A549 (cell line): ENCODE data around the gene PRKAR1B. TPM values are rescaled to one million over a fixed set of nuclear protein-coding genes. Genes with fewer than 3 reads are reported as not detected.

Experiments
- ATAC-seq, 2 experiments: fragments of 200-7000 bp in 1 of 2; fragments of >200 bp in 1 of 2; cut with Nextera tagmentation in 1 of 2; cut with Tn5 transposase in 1 of 2; 3 replicates each; pipeline versions ENCODE4 v1.8.0 to v1.9.1; 2018 to 2020; ENCODE audit warnings: mild to moderate bottlenecking in 1 of 2, moderate library complexity in 1 of 2
- CTCF ChIA-PET: fragments of 300-600 bp; sonication (Branson Sonifier 250); formaldehyde crosslinking; extraction: SDS; loops from one replicate; lab custom pipeline; 2021; ENCODE audit warnings: antibody characterized with exemption, inconsistent platforms; lab: Yijun Ruan, JAX
- POLR2A ChIA-PET: fragments of 350-600 bp; formaldehyde crosslinking; extraction: SDS; loops from one replicate; lab custom pipeline; 2021; ENCODE audit warnings: antibody characterized with exemption, inconsistent platforms; lab: Yijun Ruan, JAX
- DNase-seq, 2 experiments: peaks; one replicate each; pipeline versions ENCODE4 v3.0.0 to v3.0.0-alpha.2; 2011 to 2016; ENCODE audit warnings: low read depth in 1 of 2, low spot score in 1 of 2
- FAIRE-seq: peaks from 2 replicates; lab custom pipeline; 2011; peaks lifted over from hg19 to GRCh38; lab: Jason Lieb, UNC
- H3K27ac ChIP-seq, 2 experiments: fragments of >200 bp; sonication (Bioruptor Twin); formaldehyde crosslinking; 3 replicates each; pipeline ENCODE4 v1.5.1; 2016 to 2017
- H3K4me1 ChIP-seq: fragments of >200 bp; sonication (Bioruptor Twin); formaldehyde crosslinking; 3 replicates; pipeline ENCODE4 v1.6.1; 2016
- H3K4me2 ChIP-seq: fragments of >200 bp; sonication (Bioruptor Twin); formaldehyde crosslinking; 3 replicates; pipeline ENCODE4 v1.6.1; 2016
- H3K4me3 ChIP-seq: fragments of >200 bp; sonication (Bioruptor Twin); formaldehyde crosslinking; 3 replicates; pipeline ENCODE4 v1.5.1; 2016
- H3K9me3 ChIP-seq: fragments of >200 bp; sonication (Bioruptor Twin); formaldehyde crosslinking; 3 replicates; pipeline ENCODE4 v1.6.1; 2016
- BCL3 ChIP-seq: fragments of >200 bp; sonication (Bioruptor Twin); formaldehyde crosslinking; IDR thresholded peaks from 3 replicates; pipeline ENCODE4 v1.6.1; 2016
- BHLHE40 ChIP-seq: IDR thresholded peaks from 2 replicates; pipeline ENCODE4 v1.6.1; 2012; ENCODE audit warnings: low read depth, low read length, inconsistent platforms
- CEBPB ChIP-seq, 2 experiments: fragments of >200 bp in 1 of 2; sonication (Bioruptor Twin) in 1 of 2; formaldehyde crosslinking in 1 of 2; IDR thresholded peaks; 2 replicates each; pipeline ENCODE4 v1.6.1; 2012 to 2016
- E2F6 ChIP-seq: IDR thresholded peaks from 2 replicates; pipeline ENCODE4 v1.6.1; 2012; ENCODE audit warnings: low read depth, borderline replicate concordance
- EHF ChIP-seq: fragments of 250-450 bp; sonication (Bioruptor Pico); IDR thresholded peaks from 2 replicates; pipeline ENCODE4 v1.5.0; 2020; ENCODE audit warnings: mild to moderate bottlenecking
- EHMT2 ChIP-seq: fragments of 200-600 bp; sonication (generic); IDR thresholded peaks from 2 replicates; pipeline ENCODE4 v1.6.1; 2016; ENCODE audit warnings: antibody characterized with exemption, low read depth, mild to moderate bottlenecking, moderate library complexity
- EP300 ChIP-seq, 2 experiments: fragments of >200 bp; sonication (Bioruptor Twin); formaldehyde crosslinking; IDR thresholded peaks; 2 replicates in 1 of 2; 3 replicates in 1 of 2; pipeline ENCODE4 v1.6.1; 2016 to 2017
- ESRRA ChIP-seq: fragments of 150-350 bp; IDR thresholded peaks from 2 replicates; pipeline ENCODE4 v1.6.1; 2014; ENCODE audit warnings: mild to moderate bottlenecking, low read length, borderline replicate concordance
- FOSL2 ChIP-seq, 2 experiments: fragments of 450-650 bp in 1 of 2; fragments of >200 bp in 1 of 2; sonication (Bioruptor Twin) in 1 of 2; formaldehyde crosslinking; IDR thresholded peaks; 2 replicates each; pipeline versions ENCODE4 v1.5.0 to v1.6.1; 2016 to 2020; ENCODE audit warnings: mild to moderate bottlenecking in 1 of 2, moderate library complexity in 1 of 2
- GATA3 ChIP-seq: IDR thresholded peaks from 2 replicates; pipeline ENCODE4 v1.6.1; 2012; ENCODE audit warnings: borderline replicate concordance
- HDAC2 ChIP-seq: fragments of 200-600 bp; sonication (generic); IDR thresholded peaks from 2 replicates; pipeline ENCODE4 v1.6.1; 2016
- HEYL ChIP-seq: fragments of 250-450 bp; sonication (Bioruptor Pico); IDR thresholded peaks from 2 replicates; pipeline ENCODE4 v1.8.0; 2021; ENCODE audit warnings: mild to moderate bottlenecking, moderate library complexity
- HMGXB4 ChIP-seq: fragments of 250-450 bp; sonication (Bioruptor Pico); IDR thresholded peaks from 2 replicates; pipeline ENCODE4 v1.5.0; 2021; ENCODE audit warnings: mild to moderate bottlenecking, moderate library complexity, borderline replicate concordance
- HOXA7 ChIP-seq: fragments of 250-450 bp; sonication (Bioruptor Pico); IDR thresholded peaks from 2 replicates; pipeline ENCODE4 v1.5.0; 2020; ENCODE audit warnings: mild to moderate bottlenecking, moderate library complexity
- HOXB5 ChIP-seq: fragments of 250-450 bp; sonication (Bioruptor Pico); IDR thresholded peaks from 2 replicates; pipeline ENCODE4 v1.5.0; 2020; ENCODE audit warnings: mild to moderate bottlenecking, moderate library complexity
- KDM1A ChIP-seq: fragments of 200-600 bp; sonication (generic); IDR thresholded peaks from 2 replicates; pipeline ENCODE4 v1.6.1; 2016; ENCODE audit warnings: low read depth, mild to moderate bottlenecking
- MYC ChIP-seq: IDR thresholded peaks from 2 replicates; pipeline ENCODE4 v1.6.1; 2012; ENCODE audit warnings: mild to moderate bottlenecking, inconsistent platforms, low read length, improper control_type of control experiment, borderline replicate concordance
- NR3C1 ChIP-seq: fragments of >200 bp; sonication (Bioruptor Twin); formaldehyde crosslinking; IDR thresholded peaks from 3 replicates; pipeline ENCODE4 v1.6.1; 2017
- PBX3 ChIP-seq: IDR thresholded peaks from 2 replicates; pipeline ENCODE4 v1.6.1; 2012
- PHF8 ChIP-seq: fragments of 200-600 bp; sonication (generic); IDR thresholded peaks from 2 replicates; pipeline ENCODE4 v1.6.1; 2016; ENCODE audit warnings: low read depth, mild to moderate bottlenecking, antibody characterized with exemption, moderate library complexity, borderline replicate concordance
- POLR2A ChIP-seq: IDR thresholded peaks from 2 replicates; pipeline ENCODE4 v1.6.1; 2012; ENCODE audit warnings: mild to moderate bottlenecking, low read length
- POLR2AphosphoS2 ChIP-seq: conservative IDR thresholded peaks from 2 replicates; pipeline ENCODE4 v1.6.1; 2012; ENCODE audit warnings: low read length, improper control_type of control experiment, inconsistent platforms
- RCOR1 ChIP-seq: fragments of 150-350 bp; IDR thresholded peaks from 2 replicates; pipeline ENCODE4 v1.6.1; 2014; ENCODE audit warnings: antibody characterized with exemption, low read length, low read depth
- RFX5 ChIP-seq: fragments of 450-650 bp; IDR thresholded peaks from 2 replicates; pipeline ENCODE4 v1.7.1; 2014; ENCODE audit warnings: antibody characterized with exemption, mild to moderate bottlenecking, moderate library complexity
- RNF2 ChIP-seq: fragments of 200-600 bp; sonication (generic); IDR thresholded peaks from 2 replicates; pipeline ENCODE4 v1.6.1; 2016; ENCODE audit warnings: low read depth, mild to moderate bottlenecking, antibody characterized with exemption, moderate library complexity, borderline replicate concordance
- SREBF2 ChIP-seq: fragments of 450-650 bp; IDR thresholded peaks from 2 replicates; pipeline ENCODE4 v1.6.1; 2014; ENCODE audit warnings: mild to moderate bottlenecking, moderate library complexity
- USF2 ChIP-seq: fragments of 450-650 bp; IDR thresholded peaks from 2 replicates; pipeline ENCODE4 v1.6.1; 2014; ENCODE audit warnings: antibody characterized with exemption
- ZC3H11A ChIP-seq: fragments of 450-650 bp; IDR thresholded peaks from 2 replicates; pipeline ENCODE4 v1.6.1; 2014; ENCODE audit warnings: antibody characterized with exemption, mild to moderate bottlenecking
- ZNF302 ChIP-seq: fragments of 250-450 bp; sonication (Bioruptor Pico); IDR thresholded peaks from 2 replicates; pipeline ENCODE4 v1.9.0; 2021; ENCODE audit warnings: inconsistent platforms, mild to moderate bottlenecking, moderate library complexity
- ZSCAN20 ChIP-seq: fragments of 250-450 bp; sonication (Bioruptor Pico); IDR thresholded peaks from 2 replicates; pipeline ENCODE4 v1.8.0; 2022; ENCODE audit warnings: mild to moderate bottlenecking, moderate library complexity
- WGBS: methylation state at CpG from one replicate; pipeline ENCODE4 v1.1.6; 2017; ENCODE audit errors: missing lambda C conversion rate; 5-methylcytosine and 5-hydroxymethylcytosine counted together
- polyA plus RNA-seq, 4 experiments: library from polyadenylated mRNA; depleted of rRNA in 3 of 4; stranded (reverse); fragments of >200 nt; fragmentation: RNase III in 1 of 4; extraction: RNeasy Plus Mini Kit Qiagen cat#74134 plus additional on column Dnase treatment in 1 of 4; gene quantifications; 2 replicates in 3 of 4; 3 replicates in 1 of 4; pipeline ENCODE4 v1.2.3, GENCODE V29; 2011 to 2017

The PRKAR1B gene
- polyA plus RNA-seq, 2 of the 4 experiments (the other 2 are of a cell fraction) = 10.1 to 33.7 TPM

GRCh38 chr7:707296-708000 lies 19.6 kb downstream of the PRKAR1B start:
- 95% methylated on average over 16 of the region's 17 CpGs for WGBS
- no peak overlapping the region for H3K4me3 ChIP-seq
- no peak for DNase-seq
- H3K4me1 ChIP-seq = no peaks in the 10 kb centered on the region
- no peak overlapping the region for H3K27ac ChIP-seq
- ATAC-seq = no peak
- peaks cover 10% of the 10 kb centered on the region for H3K9me3 ChIP-seq
- ChIA-PET CTCF (interaction anchor here (0.7 kb wide), 1 partner anchor 386 kb away, joined by 5 read pairs; no protein-coding TSS in a partner anchor), POLR2A (no interaction called here)
- no peak for FAIRE-seq
- no peak for TF ChIP-seq ZC3H11A
- TF ChIP-seq E2F6 = no peak
- no peak for TF ChIP-seq HEYL (CRISPR knock-in tag)
- no peak for TF ChIP-seq SREBF2
- TF ChIP-seq USF2 = no peak
- no peak for TF ChIP-seq RCOR1
- no peak for TF ChIP-seq ZSCAN20
- no peak for TF ChIP-seq ZNF302
- TF ChIP-seq POLR2A = no peak
- TF ChIP-seq PBX3 = no peak
- no peak for TF ChIP-seq HOXA7 (CRISPR knock-in tag)
- TF ChIP-seq PHF8 = no peak
- TF ChIP-seq EHMT2 = no peak
- TF ChIP-seq RFX5 = no peak
- no peak for TF ChIP-seq BHLHE40
- TF ChIP-seq EHF (CRISPR knock-in tag) = no peak
- no peak for TF ChIP-seq POLR2AphosphoS2
- no peak for TF ChIP-seq HDAC2
- TF ChIP-seq CEBPB (IDR thresholded peaks at IDR 0.05) = no peak
- TF ChIP-seq RNF2 = no peak
- no peak overlapping the region for H3K4me2 ChIP-seq

GRCh38 chr7:706721-707120 lies 20.4 kb downstream of the PRKAR1B start:
- FAIRE-seq = no peak
- POLR2A ChIA-PET = no interaction called here
- peaks cover 14% of the 10 kb centered on the region for H3K9me3 ChIP-seq
- CTCF ChIA-PET = interaction anchor here (0.7 kb wide), 1 partner anchor 385 kb away, joined by 5 read pairs; no protein-coding TSS in a partner anchor
- H3K27ac ChIP-seq = no peak overlapping the region
- no peak for ATAC-seq
- DNase-seq = no peak
- 86% methylated on average over 7 of the region's 7 CpGs for WGBS
- H3K4me2 ChIP-seq = no peak overlapping the region
- H3K4me3 ChIP-seq = no peak overlapping the region
- no peak for TF ChIP-seq PBX3
- no peak for TF ChIP-seq ZSCAN20
- no peak for TF ChIP-seq EHF (CRISPR knock-in tag)
- TF ChIP-seq FOSL2 (IDR thresholded peaks at IDR 0.05) = no peak
- TF ChIP-seq FOSL2 (CRISPR knock-in tag; IDR thresholded peaks at IDR 0.05) = no peak
- no peak for TF ChIP-seq GATA3
- TF ChIP-seq HEYL (CRISPR knock-in tag) = no peak
- no peak for TF ChIP-seq MYC
- no peak for TF ChIP-seq NR3C1
- TF ChIP-seq HOXB5 (CRISPR knock-in tag) = no peak
- TF ChIP-seq RNF2 = no peak
- TF ChIP-seq HMGXB4 (CRISPR knock-in tag) = no peak
- no peak for TF ChIP-seq HDAC2
- TF ChIP-seq BHLHE40 = no peak
- no peak for TF ChIP-seq BCL3
- no peak for TF ChIP-seq ESRRA
- TF ChIP-seq KDM1A = no peak
- TF ChIP-seq EP300 (IDR thresholded peaks at IDR 0.05) = no peak
- TF ChIP-seq, all 56 proteins: peak for 0
- no peaks in the 10 kb centered on the region for H3K4me1 ChIP-seq
